Glomerular visceral epithelial cell (primary cell): ENCODE results near the gene CEP164.
"Not testable (repeated sequence)": the region's sequence is repeated elsewhere in the genome, so short reads cannot be mapped to it uniquely, and the experiment has no call there.

Experiments used
- DNase-seq: peaks from one replicate; pipeline ENCODE4 v3.0.0-alpha.2; 2016; ENCODE audit errors: extremely low spot score

Gene CEP164

DNA sequence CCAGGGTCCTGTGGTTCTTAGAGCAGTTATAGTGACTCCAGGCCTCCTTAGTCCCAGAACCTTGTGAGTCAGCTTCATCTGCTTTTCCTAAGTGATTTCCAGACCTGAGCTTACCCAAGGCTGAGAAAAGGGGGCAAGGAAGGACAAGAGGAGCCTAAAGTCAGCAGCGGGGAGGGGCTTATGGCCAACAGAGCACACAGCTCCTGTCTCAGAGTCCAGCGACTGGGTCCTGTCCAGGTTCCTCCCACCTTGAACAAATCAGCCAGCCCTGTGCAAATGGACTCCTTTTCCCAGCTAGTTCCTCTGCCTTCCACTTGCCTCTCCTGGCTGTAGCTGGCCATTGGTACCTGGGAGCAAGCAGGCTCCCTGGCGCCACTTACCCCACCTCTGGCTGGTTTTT, 22.5 kb upstream of the CEP164 start:
- DNase-seq, result no peak

DNA sequence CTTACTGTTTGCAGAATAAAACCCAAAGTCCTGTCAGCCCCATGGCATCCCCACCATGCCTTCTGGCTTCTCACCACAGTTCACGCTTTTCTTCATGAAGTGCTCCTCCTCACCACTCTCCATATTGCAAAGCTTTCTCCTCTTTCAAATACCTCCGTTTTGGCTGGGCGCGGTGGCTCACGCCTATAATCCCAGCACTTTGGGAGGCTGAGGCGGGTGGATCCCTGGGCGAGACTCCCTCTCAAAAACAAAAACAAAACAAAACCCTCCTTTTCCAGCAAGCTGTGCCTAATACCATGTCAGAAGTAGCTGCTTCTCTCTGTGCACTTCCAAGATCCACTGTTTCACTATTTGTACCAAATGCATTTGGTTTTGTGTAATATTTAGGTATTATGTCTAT, 18.3 kb upstream of the CEP164 start:
- DNase-seq, result no peak

DNA sequence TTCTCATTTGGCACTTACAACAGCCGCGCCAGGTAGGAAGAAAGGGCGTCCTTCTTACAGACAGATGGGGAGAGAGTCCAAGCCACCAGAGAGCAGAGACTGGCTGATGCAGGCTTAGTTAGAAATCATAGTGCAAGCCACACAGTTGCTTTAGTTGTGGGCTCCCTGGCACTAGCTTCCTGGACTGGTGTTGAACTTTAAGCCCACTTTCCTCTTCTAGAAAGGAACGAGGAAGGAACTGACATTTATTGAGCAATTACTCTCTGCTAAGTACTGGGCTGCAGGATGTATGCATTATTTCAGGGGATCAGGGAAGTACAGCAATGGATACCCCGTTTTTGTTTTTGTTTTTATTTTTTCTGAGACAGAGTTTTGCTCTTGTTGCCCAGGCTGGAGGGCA, 14.6 kb upstream of the CEP164 start:
- no peak for DNase-seq

DNA sequence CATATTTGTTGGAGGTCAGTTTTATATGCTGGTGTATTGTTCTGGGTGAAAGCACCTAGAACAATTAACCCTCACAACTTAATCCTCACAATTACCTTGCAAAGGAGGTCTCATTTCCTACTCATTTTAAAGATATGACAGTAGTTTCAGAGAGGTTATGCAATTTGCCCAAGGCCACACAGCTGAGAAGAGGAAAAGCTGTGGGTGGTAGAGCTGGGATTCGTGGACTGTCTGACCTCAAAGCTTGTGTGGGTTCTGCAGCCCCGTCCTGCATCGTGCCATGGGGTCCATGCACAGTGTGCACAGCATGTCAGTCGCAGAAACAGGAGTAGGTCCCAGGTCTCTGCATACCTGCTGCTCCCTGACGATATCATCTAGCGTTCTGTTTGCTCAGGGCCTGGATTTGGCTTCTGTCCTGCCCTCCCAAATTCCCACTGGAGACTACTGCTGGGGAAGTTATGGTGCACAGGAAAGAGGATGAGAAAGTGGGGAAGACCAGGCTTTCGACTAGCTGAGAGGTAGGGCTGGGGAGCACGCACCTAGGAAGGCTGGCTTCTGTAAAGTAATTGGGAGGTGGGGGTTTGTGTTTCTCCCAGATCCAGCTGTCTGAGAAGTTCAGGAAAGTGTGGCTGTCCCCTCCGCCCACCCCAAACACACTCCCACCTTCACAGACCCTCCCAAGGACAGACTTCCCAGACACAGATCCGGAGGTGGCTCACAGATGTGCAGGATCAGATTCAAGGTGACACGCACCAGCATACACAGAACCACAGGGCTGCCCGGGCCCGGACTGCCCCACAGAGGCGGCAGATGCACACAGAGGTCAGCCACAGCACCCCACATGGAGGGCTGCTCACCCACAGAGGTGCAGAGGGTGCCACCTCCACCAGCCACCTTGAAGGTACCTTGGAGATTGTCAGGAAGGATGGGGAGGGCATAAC, 13.6 kb upstream of the CEP164 start:
- DNase-seq, result no peak

DNA sequence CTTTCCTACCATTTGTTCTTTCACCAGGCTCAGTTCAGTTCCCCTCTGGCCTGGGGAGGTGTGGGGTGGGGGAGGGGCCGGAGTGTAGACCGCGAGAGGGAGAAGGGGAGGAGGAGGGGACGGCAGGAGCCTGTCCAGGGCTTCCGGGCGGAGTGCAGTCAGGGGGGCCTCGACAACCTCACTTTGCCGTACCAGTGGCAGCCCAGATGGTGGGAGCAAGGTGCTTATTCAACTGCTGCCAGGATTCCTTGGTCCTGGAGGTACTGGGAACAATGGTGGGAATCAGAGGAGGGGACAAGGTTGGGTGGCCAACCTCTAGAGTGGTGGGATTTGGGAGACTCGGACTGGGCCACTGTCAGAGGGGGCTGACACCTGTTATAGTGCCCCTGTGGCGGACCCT, 12.8 kb upstream of the CEP164 start:
- no peak for DNase-seq

DNA sequence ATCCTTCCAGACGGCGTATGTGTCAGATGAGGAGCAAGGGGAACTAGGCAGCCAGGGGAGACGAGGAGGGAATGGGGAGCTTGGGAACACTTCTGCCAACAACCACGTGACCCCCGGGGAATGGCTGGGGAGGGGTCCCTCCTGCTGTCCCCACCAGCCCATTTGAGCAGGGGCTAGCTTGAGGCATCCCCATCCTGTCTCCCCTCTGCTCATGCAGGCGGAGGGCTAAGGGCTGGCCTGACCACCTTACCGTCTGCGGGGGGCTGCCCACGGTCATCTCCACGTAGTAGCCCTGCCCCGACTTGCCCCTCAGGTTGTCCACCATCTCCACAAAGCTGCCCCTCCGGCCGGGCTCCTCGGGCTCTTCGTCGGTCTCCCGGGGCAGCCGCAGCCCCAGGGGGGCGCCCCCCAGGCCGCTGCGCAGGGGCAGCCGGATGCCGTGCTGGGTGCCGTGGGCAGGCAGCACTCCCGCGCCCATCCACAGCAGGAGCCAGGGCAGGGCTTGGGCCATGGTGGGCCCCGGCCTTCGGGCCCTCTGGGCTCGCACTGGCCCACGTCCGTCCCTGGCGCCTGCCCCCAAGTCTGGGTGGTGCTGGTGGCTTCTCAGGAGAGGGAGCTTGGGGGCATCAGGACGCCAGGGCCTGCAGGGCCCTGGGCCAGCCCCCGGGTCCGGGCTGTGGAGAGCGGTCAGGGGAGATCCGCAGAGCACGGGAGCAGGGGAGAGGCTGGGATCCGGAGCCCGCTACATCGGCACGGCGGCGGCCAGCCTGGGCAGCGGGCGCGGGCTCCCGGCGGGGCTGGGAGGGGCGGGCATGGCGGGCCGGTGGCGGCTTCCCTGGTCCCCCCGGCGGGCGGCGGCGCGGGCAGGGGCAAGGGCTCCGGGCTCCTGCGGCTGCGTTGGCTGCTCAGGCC, 12.1 kb upstream of the CEP164 start:
- DNase-seq, result peak; percentile 9

DNA sequence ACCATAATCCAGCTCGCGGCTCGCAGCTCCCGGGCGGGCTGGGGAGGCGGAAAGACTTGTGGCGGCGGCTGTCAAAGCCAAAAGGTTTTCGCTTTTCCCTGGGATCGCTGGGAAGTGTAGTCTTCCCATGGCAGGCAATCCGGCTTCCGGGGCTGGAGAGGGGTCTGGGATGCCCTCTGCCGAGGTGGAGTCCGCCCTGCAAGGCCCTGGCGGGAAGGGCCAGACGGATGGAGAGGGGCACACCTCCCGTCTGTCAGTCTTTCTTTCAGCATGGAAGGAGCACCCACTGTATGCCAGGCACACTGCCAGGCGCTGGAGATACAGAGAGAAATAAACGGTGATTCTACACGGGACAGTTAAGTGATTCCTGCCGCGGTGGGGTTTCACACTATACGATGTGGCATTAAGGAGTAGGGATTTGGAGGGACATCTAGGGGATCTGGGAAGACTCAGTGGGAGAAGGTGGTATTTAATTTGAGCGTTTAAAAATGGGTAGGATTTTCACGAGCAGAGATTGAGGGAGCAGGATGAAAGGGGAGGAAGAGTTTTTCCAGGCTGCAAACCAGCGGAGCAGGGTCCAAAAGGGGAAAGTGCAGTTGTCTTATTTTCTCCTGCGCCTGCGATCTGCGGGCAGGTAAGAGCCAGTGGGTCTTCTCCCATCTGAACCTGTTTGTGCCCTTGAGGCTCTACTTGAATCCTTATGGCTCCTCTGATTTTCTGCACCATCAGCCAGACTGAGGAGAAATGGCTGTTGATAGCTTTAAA, 11.3 kb upstream of the CEP164 start, which contains the start of gene BACE1:
Gene BACE1 (minus strand): TSS at position 60 of the 765 bp plus-strand sequence. CDS start 461 bp downstream, outside the sequence.
- peak; percentile 86 for DNase-seq

DNA sequence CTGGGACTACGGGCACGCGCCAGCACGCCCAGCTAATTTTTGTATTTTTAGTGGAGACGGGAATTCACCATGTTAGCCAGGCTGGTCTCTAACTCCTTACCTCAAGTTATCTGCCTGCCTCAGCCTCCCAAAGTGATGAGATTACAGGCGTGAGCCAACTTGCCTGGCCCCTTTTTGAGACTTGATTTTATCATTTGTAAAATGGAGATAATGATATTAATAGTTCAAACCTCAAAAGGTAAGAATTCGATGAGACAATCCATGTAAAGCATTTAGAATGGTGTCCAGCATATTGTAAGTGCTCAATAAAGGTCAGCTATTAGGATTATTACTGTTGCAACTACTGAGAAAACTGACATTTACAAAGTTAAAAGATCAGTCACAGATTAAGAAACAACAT, 8.9 kb upstream of the CEP164 start:
- DNase-seq, result no peak

DNA sequence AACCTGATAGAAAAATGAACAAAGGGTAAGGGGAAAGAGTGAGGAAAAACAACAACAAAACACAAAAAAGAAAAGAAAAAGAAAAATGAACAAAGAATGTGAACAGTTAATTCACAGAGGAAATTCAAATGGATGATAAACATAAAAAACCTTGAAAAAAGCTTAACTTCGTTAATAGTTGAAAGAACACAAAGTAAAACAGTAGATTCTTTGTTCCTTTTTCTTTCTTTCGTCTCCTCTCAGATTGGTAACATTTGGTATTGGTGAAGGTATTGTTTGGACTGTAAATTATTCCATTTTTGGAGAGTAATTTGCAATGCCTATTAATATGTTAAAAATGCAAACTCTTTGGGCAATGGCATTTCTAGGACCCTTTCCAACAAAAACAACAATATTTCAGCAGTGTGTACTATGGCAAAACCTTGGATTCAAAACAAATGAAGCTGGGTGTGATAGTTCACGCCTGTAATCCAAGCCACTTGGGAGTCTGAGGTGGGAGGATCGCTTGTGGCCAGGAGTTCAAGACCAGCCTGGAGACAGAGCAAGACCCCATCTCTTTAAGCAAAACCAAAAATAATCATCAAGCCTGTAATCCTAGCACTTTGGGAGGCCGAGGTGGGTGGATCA, 8.3 kb upstream of the CEP164 start:
- DNase-seq, result no peak

DNA sequence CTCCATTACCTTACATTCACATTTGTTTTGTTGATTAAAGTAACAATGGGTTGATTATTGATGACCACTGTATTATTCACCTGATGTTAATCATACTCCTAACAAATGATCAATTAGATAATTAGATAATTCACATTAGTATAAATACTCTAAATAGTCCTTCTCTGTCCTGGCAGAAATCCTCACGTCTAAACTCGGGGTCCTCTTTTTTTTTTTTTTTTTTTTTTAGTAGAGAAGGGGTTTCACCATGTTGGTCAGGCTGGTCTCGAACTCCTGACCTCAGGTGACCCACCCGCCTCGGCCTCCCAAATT, 443 bp upstream of the CEP164 start:
- DNase-seq, result not testable (repeated sequence)

DNA sequence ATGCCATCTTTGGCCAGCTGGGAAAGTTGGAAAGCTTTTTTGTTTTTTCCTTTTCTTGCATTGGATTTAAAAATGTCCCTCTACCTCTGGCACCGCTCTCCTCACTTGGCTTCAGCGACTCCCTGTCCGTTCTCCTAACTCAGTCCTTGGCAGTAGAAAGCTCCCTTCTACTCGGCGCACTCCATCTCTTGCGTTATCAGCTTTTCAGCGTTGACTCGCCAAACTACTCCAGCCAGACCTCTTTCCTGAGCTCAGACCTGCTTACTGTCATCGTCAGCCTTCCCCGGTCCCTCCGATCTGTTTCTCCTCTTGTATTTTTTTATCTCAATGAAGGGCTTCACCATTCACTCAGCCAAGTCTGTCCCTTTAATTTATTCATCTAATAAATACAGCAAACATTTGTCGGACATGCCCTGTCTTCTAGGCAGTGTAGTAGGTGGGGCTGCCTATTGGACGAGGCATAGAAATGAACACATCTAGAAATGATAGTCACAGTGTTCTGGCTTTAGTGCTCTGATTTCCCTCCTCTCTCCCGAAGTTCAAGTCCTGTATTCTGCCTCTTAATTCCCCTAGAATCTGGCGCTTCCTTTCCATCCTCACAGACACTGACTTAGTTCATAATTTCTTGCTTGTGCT, 839 bp downstream of the CEP164 start:
- peak; percentile 23 for DNase-seq

DNA sequence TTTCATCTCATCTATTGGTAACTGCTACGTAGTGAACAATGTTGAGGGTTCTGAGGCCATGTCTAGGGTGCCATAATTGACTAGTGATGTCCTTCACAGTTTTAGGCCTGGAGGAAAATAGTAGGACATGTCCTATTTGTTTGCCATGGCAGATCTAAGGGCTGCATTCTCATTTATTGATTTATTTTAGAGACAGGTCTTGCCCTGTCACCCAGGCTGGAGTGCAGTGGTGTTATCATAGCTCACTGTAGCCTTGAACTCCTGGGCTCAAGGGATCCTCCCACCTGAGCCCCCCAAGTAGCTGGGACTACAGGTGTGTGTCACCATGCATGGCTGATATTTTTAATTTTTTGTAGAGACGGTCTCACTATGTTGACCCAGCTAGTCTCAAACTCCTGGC, 5.2 kb downstream of the CEP164 start:
- no peak for DNase-seq

DNA sequence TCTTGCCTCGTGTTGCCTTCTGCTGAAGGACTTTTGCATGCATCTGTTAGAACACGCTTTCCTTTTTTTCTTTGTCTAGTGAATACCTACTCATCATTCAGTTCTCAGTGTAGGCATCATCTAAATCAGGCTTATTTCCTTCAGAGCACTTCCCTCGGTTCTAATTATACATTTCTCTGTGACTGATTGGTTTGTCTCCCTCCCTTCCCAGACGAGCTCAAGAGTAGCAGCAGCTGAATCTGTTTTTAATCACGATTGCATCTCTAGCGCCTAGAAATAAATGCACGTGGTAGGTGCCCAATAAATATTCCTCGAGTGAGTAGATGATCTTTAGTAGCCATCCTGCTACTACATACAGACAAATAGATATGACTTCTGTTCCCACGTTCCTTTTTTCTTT, 6.3 kb downstream of the CEP164 start:
- DNase-seq, result no peak

DNA sequence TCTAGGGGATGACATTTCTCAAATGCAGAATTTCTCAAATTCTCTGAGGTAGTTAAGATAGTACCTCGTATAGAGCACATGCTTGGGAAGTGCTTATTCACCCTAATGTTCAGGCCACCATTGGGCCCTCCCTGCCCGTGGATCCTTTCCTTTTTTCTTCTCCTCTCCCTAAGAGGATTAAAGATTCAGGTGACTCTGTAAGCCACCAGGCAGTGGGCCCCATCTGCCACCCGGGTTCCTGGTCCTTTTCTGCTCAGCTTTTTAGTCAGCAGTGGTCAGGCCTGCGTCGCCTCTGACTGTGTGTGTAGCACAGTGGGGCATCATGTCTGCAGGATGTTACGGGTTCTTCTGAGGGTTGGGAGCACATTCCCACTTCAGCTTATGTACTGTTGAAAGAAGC, 7.2 kb downstream of the CEP164 start:
- no peak for DNase-seq

DNA sequence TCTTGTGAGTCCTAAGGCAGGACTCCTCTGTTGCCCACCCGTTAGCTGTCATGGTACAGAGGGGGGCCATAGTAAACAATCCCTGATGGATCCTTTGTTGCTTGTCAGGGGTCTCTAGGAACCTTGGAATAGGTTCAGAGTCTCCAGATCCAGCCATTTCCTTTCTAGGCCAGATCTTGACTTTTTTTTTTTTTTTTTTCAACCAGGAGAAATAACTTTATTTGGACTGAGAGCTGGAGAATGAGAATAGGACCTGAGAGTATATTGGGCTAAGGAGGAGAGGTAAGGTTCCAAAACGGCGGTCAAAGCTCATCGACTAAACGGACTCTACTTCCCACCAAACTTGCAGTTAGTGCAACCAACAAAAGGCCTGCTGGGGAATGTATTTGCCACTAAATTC, 7.7 kb downstream of the CEP164 start:
- DNase-seq, result no peak

DNA sequence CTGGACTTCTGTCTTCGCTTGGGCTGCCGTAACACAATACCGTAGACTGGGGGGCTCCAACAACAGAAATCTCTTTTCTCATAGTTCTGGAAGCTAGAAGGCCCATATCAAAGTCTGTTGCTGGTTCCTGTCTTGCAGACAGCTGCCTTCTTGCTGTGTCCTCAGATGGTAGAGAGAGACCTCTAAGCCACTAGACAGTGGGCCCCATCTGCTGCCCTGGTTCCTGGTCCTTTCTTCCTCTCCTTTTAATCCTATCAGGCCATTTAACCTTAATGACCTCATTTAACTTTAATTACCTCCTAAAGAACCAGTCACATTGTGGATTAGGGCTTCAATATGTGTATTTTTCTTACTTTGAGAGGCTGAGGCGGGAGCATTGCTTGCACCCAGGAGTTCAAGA, 9.4 kb downstream of the CEP164 start:
- DNase-seq, result no peak

DNA sequence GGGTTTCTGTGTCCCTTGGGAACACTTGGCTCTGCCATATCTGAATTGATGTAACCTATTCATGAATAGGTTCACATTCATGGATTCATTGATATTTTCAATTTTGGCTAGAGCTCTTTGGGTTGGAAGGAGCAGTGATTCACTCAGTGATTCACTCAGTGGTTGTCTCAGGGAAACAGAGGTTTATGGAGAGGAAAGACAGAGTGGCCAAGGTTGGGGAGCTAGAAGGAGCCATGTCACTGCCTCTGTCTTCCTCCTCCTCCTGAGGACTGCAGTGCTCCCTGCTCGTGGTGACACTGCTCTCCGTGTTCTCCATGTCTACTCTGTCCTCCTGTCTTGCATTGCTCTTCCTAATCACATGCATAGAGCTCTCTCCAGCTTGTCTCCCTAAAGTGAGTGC, 17.4 kb downstream of the CEP164 start:
- no peak for DNase-seq

DNA sequence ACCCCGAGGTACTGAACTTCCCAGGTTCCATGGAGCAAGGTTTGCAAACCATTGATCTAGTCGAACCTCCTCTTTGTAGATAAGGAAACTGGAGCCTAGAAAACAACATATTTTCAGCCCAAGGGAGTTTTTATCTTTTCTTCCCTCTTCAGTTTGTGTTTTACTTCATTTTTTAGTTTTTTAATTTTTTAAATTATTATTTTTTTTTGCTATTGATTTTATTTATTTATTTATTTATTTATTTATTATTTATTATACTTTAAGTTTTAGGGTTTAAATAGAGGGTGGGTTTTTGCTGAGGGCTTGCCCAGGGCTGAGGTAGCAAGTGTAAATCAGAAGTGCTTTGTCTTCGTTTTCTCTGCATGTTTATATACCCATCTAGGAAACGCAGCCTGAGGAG, 26.9 kb downstream of the CEP164 start:
- no peak for DNase-seq

DNA sequence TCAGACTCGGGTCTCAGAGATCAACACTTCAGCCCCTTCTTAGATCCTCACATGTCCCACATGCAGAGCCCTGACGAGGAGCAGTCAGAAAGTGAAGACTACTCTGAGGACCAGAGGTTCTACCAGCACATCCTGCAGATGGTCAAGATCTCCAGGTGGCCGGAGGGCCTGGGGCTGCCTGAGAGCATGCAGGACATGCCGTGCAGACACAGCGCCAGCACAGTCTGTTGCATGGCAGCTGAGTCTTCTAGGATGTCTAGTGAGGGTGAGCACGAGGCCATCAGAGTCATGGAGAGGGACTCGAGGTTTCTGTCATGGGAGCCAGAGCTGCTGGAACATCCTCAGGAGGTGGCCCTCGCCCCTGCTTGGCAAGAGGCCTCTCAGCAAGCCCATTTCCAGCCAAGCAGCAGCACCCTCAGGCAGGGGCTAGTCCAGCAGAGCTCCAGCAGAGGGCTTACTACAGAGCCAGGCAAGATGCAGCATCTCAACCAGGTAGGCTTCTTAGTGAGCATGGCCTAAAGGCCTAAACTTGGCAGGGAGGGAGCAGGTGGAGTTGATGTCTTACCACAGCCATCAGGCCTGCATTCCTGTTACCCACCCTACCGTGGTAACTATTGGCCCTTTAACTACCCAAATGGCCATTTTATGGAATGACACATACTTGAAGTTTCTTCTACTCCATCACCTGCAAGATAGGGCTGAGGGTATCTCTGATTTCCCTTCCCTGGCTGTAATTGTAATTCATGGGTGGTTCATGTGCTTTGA, 28.7 kb downstream of the CEP164 start:
- DNase-seq, result peak; percentile 27

DNA sequence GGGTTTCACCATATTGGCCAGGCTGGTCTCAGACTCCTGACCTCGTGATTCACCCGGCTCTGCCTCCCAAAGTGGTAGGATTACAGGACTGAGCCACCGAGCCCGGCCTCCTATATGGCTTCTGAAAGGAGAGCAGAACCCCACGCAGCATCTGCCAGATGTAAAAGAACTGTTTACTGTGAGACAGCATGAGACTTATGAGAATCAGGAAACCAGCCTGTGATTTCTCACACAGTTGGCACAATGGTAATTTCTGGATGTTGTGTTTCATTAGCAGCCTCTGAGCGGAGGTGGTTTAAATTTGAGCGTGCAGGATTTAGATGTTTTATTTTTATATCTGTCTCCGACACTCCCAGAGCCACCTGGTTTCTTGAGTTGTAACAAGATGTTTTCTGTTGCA, 33.8 kb downstream of the CEP164 start:
- no peak for DNase-seq
